NAMALWA (cell line): ENCODE data around the gene PUDP.

ENCODE experiments used
- DNase-seq: peaks from one replicate; pipeline ENCODE4 v3.0.0-alpha.2; 2015; ENCODE audit warnings: low spot score

PUDP gene

GRCh38 chrX:7146703-7147412, 1.1 kb downstream of the PUDP start:
- DNase-seq: peak; percentile 61

GRCh38 chrX:7146020-7146702, 1.8 kb downstream of the PUDP start:
- no peak for DNase-seq

- DNase-seq: no peak
Measured at GRCh38 chrX:7145454-7145853, 2.5 kb downstream of the PUDP start.

- no peak for DNase-seq
Measured at GRCh38 chrX:7143941-7144525, 3.9 kb downstream of the PUDP start.

GRCh38 chrX:7143076-7143475, 4.9 kb downstream of the PUDP start:
- DNase-seq: no peak

GRCh38 chrX:7139202-7140081, 8.5 kb downstream of the PUDP start:
- DNase-seq: no peak

GRCh38 chrX:7134981-7135380, 13.0 kb downstream of the PUDP start:
- DNase-seq: no peak

- no peak for DNase-seq
Measured at GRCh38 chrX:7133050-7133440, 14.9 kb downstream of the PUDP start.

GRCh38 chrX:7132335-7133049, 15.5 kb downstream of the PUDP start:
- DNase-seq: peak; percentile 60

GRCh38 chrX:7131621-7132020, 16.3 kb downstream of the PUDP start:
- DNase-seq: no peak

GRCh38 chrX:7127056-7127455, 20.9 kb downstream of the PUDP start:
- no peak for DNase-seq

GRCh38 chrX:7120878-7121219, 27.1 kb downstream of the PUDP start:
- DNase-seq: no peak

GRCh38 chrX:7119950-7120877, 27.7 kb downstream of the PUDP start:
- peak; percentile 21 for DNase-seq

GRCh38 chrX:7117587-7117986, 30.4 kb downstream of the PUDP start:
- peak; percentile 23 for DNase-seq

- DNase-seq: no peak
Measured at GRCh38 chrX:7116081-7116480, 31.9 kb downstream of the PUDP start.

GRCh38 chrX:7115557-7115956, 32.4 kb downstream of the PUDP start:
- peak; percentile 13 for DNase-seq

GRCh38 chrX:7112071-7112470, 35.9 kb downstream of the PUDP start:
- no peak for DNase-seq

- peak; percentile 16 for DNase-seq
Measured at GRCh38 chrX:7111518-7111917, 36.4 kb downstream of the PUDP start.

GRCh38 chrX:7110821-7111276, 37.1 kb downstream of the PUDP start:
- DNase-seq: peak; percentile 87
